ENCODE data around the gene STAC2. TPM values are rescaled to one million over a fixed set of nuclear protein-coding genes. Genes with fewer than 3 reads are reported as not detected.

STAC2 gene
- total RNA-seq, 1 donor from 2014 or later: 7.9 TPM

DNA sequence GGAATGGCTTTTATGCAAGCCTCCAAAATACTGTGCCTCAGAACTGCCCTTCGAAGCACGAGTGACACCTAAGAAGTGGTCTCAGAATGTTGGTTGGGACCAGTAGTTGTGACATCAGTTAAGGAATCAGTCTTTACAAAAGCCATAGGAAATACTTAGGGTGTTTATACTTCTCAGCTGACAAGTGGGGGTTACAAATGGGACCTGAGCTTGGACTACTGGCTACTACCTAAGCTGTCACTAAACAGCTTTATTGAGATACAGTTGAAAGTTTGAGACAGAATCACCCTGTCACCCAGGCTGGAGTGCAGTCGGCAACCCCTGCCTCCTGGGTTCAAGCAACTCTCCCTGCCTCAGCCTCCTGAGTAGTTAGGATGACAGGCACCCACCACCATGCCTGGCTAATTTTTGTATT is 20.6 kb downstream of the STAC2 start:
- no peaks in the 10 kb centered on the region for H3K27me3 ChIP-seq
- H3K9me3 ChIP-seq: no peaks in the 10 kb centered on the region
- no peak overlapping the region for H3K27ac ChIP-seq
- peaks cover 40 to 44% of the 10 kb centered on the region in 2 donors for H3K36me3 ChIP-seq
- H3K4me1 ChIP-seq: peaks cover 26 to 38% of the 10 kb centered on the region in 2 donors
- no peak for TF ChIP-seq CTCF (IDR thresholded peaks at IDR 0.05)
- H3K4me3 ChIP-seq: no peak overlapping the region
- intact Hi-C loops (cut with DNase I): no loop called here
- no peak for DNase-seq (ENCODE audit: low spot score in 2 of 2)

DNA sequence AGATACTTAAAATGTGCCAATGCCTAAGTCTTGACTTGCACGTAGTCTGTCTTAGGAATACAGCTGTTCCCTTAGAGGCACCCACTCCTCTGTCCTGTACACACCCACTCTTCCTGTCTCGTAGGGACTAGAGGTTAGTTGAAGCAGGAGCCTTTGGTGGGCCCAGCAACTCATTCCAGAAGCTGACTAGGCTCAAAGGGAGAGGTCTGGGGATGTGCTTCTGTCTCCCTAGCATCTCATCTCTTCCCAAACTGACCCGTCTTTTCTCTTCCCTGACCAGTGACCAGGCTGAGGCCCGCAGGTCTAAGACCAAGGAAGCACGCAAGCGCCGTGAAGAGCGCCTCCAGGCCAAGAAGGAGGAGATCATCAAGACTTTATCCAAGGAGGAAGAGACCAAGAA is 21.5 kb downstream of the STAC2 start:
- Histone ChIP-seq H3K27ac (no peak overlapping the region), H3K36me3 (peaks cover 40 to 44% of the 10 kb centered on the region in 2 donors), H3K4me3 (no peak overlapping the region), H3K27me3 (no peaks in the 10 kb centered on the region), H3K4me1 (peaks cover 24 to 36% of the 10 kb centered on the region in 2 donors), H3K9me3 (no peaks in the 10 kb centered on the region)
- no peak for TF ChIP-seq CTCF (IDR thresholded peaks at IDR 0.05)
- intact Hi-C loops (cut with DNase I): no loop called here
- no peak for DNase-seq (ENCODE audit: low spot score in 2 of 2)

DNA sequence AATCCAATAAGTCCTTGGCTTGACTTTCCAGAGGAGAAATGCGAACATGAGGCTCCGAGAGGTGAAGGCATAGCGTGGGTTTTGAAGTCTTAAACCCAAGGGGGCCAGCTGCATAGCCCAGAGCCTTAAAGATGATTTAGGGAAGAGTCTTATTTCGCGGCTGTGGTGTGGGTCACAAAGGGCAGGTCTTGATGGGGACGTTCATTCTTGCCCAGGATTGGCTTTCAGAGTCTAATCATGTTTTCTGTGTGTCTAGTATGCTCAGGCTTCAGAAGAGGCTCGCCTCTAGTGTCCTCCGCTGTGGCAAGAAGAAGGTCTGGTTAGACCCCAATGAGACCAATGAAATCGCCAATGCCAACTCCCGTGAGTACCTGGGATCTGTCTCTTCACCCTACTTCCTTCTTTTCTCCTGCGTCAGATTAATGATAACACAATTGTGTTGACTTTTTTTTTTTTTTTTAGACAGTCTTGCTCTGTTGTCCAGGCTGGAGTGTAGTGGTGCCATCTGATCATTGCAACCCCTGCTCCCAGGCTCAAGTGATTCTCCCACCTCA is 24.7 kb downstream of the STAC2 start:
- Histone ChIP-seq H3K36me3 (peaks cover 40 to 44% of the 10 kb centered on the region in 2 donors), H3K27ac (peak overlapping the region; percentile 92 to 98), H3K4me1 (peaks cover 15 to 35% of the 10 kb centered on the region in 2 donors), H3K9me3 (no peaks in the 10 kb centered on the region), H3K4me3 (peak overlapping the region; percentile 83 to 89), H3K27me3 (no peaks in the 10 kb centered on the region)
- no peak for DNase-seq (ENCODE audit: low spot score in 2 of 2)
- intact Hi-C loops (cut with DNase I): loop anchor here (1.0 kb wide), 2 partner anchors 8 to 402 kb away; partner anchors contain the start of gene PIP4K2B
- TF ChIP-seq CTCF (IDR thresholded peaks at IDR 0.05): no peak

DNA sequence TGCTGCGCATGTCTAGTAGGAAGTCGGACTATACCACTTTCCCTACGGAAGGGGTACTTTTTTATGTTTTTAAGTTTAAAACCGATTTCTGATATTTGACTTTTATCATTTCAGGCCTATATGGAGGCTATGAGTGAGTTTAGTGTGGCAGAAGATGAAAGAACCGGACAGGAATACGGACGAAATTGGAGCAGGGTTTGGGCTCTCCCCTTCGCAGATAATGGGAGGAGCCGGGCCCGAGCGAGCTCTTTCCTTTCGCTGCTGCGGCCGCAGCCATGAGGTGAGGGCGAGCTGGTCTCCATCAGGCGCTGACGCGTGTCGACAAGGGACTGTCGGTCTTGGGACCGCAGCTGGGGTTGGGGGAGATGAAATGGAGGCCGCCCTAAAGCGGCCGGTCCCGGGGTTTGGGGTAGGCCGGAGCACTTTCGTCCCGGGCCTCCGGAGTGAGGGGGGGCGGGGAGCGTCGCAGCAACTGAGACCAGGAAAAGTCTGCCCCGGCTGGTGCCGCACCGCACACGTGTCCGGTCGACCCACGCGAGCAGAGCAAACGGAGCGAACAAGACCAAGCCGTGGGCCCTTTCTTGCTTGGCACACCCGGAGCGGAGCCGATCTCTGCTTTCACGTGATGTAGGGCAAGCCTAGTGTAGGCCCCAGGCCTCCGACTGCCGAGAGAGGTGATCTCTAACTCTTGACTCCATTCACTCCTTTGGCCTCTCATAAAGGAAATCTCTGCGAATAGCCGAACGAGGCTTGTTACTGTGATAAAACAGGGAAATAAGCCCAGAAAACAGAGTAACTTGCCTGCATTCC is 25.5 kb downstream of the STAC2 start, which contains the start of gene RPL19:
Gene RPL19, plus strand, starts transcription at position 214 of the 810 bp plus-strand sequence. Its CDS starts 62 bp downstream, at position 276.
- no peak for TF ChIP-seq CTCF (IDR thresholded peaks at IDR 0.05)
- Histone ChIP-seq H3K27ac (peak within 1 kb of the TSS; percentile 92 to 98), H3K27me3 (no peaks in the 10 kb centered on the region), H3K4me3 (peak within 1 kb of the TSS; percentile 83 to 89), H3K9me3 (no peaks in the 10 kb centered on the region), H3K4me1 (peaks cover 23 to 41% of the 10 kb centered on the region in 2 donors), H3K36me3 (peaks cover 40 to 44% of the 10 kb centered on the region in 2 donors)
- DNase-seq (ENCODE audit: low spot score in 2 of 2): peak in 1 of 2 donors; percentile 81
- intact Hi-C loops (cut with DNase I): loop anchor here (1.0 kb wide), 2 partner anchors 9 to 401 kb away; partner anchors contain the start of gene PIP4K2B

DNA sequence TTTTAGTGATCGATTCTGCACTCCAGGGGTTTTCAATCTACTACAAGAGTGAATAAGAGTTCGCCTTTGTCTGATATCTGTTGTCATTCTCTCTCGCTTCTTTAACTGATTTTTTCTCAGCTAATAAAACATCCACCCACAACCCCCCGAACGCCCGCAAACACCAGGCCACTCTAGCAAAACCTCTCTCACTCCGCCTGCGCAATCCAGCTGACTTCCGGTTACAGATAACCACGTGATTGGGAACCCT is 26.0 kb downstream of the STAC2 start:
- peaks cover 28 to 46% of the 10 kb centered on the region in 2 donors for H3K4me1 ChIP-seq
- H3K36me3 ChIP-seq: peaks cover 35 to 38% of the 10 kb centered on the region in 2 donors
- peak overlapping the region; percentile 83 to 89 for H3K4me3 ChIP-seq
- peak; percentile 56 to 96 for DNase-seq (ENCODE audit: low spot score in 2 of 2)
- H3K9me3 ChIP-seq: no peaks in the 10 kb centered on the region
- TF ChIP-seq CTCF (IDR thresholded peaks at IDR 0.05): no peak
- H3K27ac ChIP-seq: peak overlapping the region; percentile 92 to 98
- intact Hi-C loops (cut with DNase I): loop anchor here (1.0 to 5.0 kb wide), 5 partner anchors 10 to 400 kb away; partner anchors contain the start of genes CDK12, FBXL20 and PIP4K2B
- no peaks in the 10 kb centered on the region for H3K27me3 ChIP-seq
